ENCODE data around the gene TANC1. TPM values are rescaled to one million over a fixed set of nuclear protein-coding genes. Genes with fewer than 3 reads are reported as not detected.

Gene TANC1
- polyA plus RNA-seq, 1 donor (not counting 4 experiments of a cell fraction or from before 2014, with no cell fraction given) = 33.5 TPM

DNA sequence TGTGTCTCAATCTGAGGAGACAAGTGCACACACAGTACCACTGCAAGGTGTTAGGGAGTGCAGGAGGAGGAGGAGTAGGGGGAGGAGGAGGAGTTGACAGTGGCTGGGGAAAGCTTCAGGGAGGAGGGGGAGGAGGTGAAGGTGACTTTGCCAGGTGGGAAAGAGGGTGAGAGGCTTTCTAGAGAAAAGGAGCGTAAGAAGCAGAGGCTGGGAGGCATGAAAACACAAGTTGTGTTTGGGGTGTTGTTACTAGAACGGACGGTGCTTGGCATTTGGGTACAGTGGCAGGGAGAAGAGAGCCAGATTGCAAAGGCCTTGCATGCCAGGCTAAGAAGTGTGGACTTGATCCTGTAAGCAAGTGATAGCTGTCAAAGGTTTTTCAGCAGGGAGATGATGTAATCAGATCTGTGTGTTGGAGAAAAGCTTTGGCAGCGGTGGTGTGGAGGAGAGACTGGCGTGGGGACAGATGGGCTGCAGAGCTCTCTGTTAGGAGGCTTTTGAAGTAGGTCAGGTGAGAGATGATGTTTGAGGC is 16.2 kb downstream of the TANC1 start:
- peaks cover 12% of the 10 kb centered on the region for H4K20me1 ChIP-seq (ENCODE audit: control insufficient read depth, extremely low read depth, insufficient read depth, low read length)
- TF ChIP-seq, protein P1, sequence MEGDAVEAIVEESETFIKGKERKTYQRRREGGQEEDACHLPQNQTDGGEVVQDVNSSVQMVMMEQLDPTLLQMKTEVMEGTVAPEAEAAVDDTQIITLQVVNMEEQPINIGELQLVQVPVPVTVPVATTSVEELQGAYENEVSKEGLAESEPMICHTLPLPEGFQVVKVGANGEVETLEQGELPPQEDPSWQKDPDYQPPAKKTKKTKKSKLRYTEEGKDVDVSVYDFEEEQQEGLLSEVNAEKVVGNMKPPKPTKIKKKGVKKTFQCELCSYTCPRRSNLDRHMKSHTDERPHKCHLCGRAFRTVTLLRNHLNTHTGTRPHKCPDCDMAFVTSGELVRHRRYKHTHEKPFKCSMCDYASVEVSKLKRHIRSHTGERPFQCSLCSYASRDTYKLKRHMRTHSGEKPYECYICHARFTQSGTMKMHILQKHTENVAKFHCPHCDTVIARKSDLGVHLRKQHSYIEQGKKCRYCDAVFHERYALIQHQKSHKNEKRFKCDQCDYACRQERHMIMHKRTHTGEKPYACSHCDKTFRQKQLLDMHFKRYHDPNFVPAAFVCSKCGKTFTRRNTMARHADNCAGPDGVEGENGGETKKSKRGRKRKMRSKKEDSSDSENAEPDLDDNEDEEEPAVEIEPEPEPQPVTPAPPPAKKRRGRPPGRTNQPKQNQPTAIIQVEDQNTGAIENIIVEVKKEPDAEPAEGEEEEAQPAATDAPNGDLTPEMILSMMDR (optimal IDR thresholded peaks at IDR 0.05 in 1 of 3, IDR thresholded peaks at IDR 0.05 in 1 of 3, conservative IDR thresholded peaks at IDR 0.05 in 1 of 3; ENCODE audit: extremely low read depth in 1 of 3, insufficient read depth in 2 of 3, low read length in 3 of 3) = no peak
- TF ChIP-seq EZH2 (IDR thresholded peaks at IDR 0.05; ENCODE audit: low read length) = no peak
- dilution Hi-C loops (cut with MboI; ENCODE audit: extremely low pct_ligation_motif_present, low sequenced_read_pairs) = loop anchor here (10.0 kb wide), 1 partner anchor 70 kb away; no protein-coding TSS in a partner anchor
- no peaks in the 10 kb centered on the region for H3K9me1 ChIP-seq (ENCODE audit: control insufficient read depth, extremely low read depth, insufficient read depth, low read length)
- peaks cover 94% of the 10 kb centered on the region for H3K79me2 ChIP-seq (ENCODE audit: control insufficient read depth, insufficient read depth, low read length)
- no peak overlapping the region for H2AFZ ChIP-seq (ENCODE audit: control insufficient read depth, low read length)
- H3K27me3 ChIP-seq (ENCODE audit: control insufficient read depth, extremely low read depth, insufficient read depth, low read length) = no peaks in the 10 kb centered on the region
- H3K9me3 ChIP-seq (ENCODE audit: control insufficient read depth, low read depth, low read length) = no peaks in the 10 kb centered on the region
- no peaks in the 10 kb centered on the region for H3K36me3 ChIP-seq (ENCODE audit: control insufficient read depth in 2 of 2, extremely low read depth in 1 of 2, insufficient read depth in 2 of 2, low read length in 2 of 2)
- H3K4me3 ChIP-seq (ENCODE audit: control insufficient read depth in 2 of 3, extremely low read depth in 1 of 3, insufficient read depth in 2 of 3, low read depth in 1 of 3, low read length in 3 of 3) = no peak overlapping the region
- no peak overlapping the region for H3K27ac ChIP-seq (ENCODE audit: control insufficient read depth, insufficient read depth, low read length)
- no peak overlapping the region for H3K4me2 ChIP-seq (ENCODE audit: control insufficient read depth, extremely low read depth, insufficient read depth, low read depth, low read length)
- no peak overlapping the region for H3K9ac ChIP-seq (ENCODE audit: control insufficient read depth, extremely low read depth, insufficient read depth, low read length)
- no peak for FAIRE-seq
- peaks cover 23% of the 10 kb centered on the region for H3K4me1 ChIP-seq (ENCODE audit: control insufficient read depth, extremely low read depth, insufficient read depth, low read length)
- DNase-seq (ENCODE audit: low read depth, low spot score) = no peak

DNA sequence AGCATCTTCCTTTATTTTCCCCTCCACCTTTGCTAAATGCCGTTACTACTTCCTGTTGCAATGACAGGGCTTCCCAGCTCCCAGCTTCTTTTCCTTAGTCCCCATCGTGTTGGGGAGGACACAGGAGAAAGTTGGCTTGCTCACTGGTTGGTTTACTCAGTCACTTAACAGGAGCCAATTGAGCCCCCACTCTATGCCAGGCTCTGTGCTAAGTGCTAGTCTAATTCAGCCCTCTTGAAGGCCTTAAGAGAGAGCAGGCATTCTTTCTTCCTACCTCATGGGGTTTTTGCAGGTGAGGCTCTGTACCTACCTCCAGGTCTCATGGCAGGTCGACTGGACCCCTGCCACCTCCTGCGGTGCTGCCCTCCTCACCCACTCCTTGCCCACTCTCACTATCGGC is 20.1 kb downstream of the TANC1 start:
- Histone ChIP-seq H3K4me1 (ENCODE audit: control insufficient read depth, extremely low read depth, insufficient read depth, low read length) (peaks cover 55% of the 10 kb centered on the region), H3K9me3 (ENCODE audit: control insufficient read depth, low read depth, low read length) (no peaks in the 10 kb centered on the region), H3K9ac (ENCODE audit: control insufficient read depth, extremely low read depth, insufficient read depth, low read length) (no peak overlapping the region), H3K27ac (ENCODE audit: control insufficient read depth, insufficient read depth, low read length) (peak overlapping the region; percentile 17), H3K4me3 (ENCODE audit: control insufficient read depth in 2 of 3, extremely low read depth in 1 of 3, insufficient read depth in 2 of 3, low read depth in 1 of 3, low read length in 3 of 3) (no peak overlapping the region), H3K79me2 (ENCODE audit: control insufficient read depth, insufficient read depth, low read length) (peaks cover 80% of the 10 kb centered on the region), H3K36me3 (ENCODE audit: control insufficient read depth in 2 of 2, extremely low read depth in 1 of 2, insufficient read depth in 2 of 2, low read length in 2 of 2) (no peaks in the 10 kb centered on the region), H3K9me1 (ENCODE audit: control insufficient read depth, extremely low read depth, insufficient read depth, low read length) (no peaks in the 10 kb centered on the region), H3K4me2 (ENCODE audit: control insufficient read depth, extremely low read depth, insufficient read depth, low read depth, low read length) (no peak overlapping the region), H3K27me3 (ENCODE audit: control insufficient read depth, extremely low read depth, insufficient read depth, low read length) (no peaks in the 10 kb centered on the region), H2AFZ (ENCODE audit: control insufficient read depth, low read length) (no peak overlapping the region), H4K20me1 (ENCODE audit: control insufficient read depth, extremely low read depth, insufficient read depth, low read length) (peaks cover 8% of the 10 kb centered on the region)
- TF ChIP-seq, protein P1 (optimal IDR thresholded peaks at IDR 0.05 in 1 of 3, IDR thresholded peaks at IDR 0.05 in 1 of 3, conservative IDR thresholded peaks at IDR 0.05 in 1 of 3; ENCODE audit: extremely low read depth in 1 of 3, insufficient read depth in 2 of 3, low read length in 3 of 3) = no peak
- TF ChIP-seq EZH2 (IDR thresholded peaks at IDR 0.05; ENCODE audit: low read length) = no peak
- FAIRE-seq (no peak), DNase-seq (ENCODE audit: low read depth, low spot score) (no peak)
- dilution Hi-C loops (cut with MboI; ENCODE audit: extremely low pct_ligation_motif_present, low sequenced_read_pairs) = loop anchor here (10.0 kb wide), 1 partner anchor 74 kb away; no protein-coding TSS in a partner anchor
